Right lobe of liver (tissue), 4 donors: ENCODE data around the gene REEP5.

ENCODE experiments used
- CTCF ChIP-seq, 4 donors: fragments of 200-600 bp in 3 of 4; fragments of 450-650 bp in 1 of 4; IDR thresholded peaks; one replicate each; pipeline versions ENCODE4 v1.5.1 to v1.8.0; 2016 to 2022; ENCODE audit warnings: antibody characterized with exemption in 4 of 4, mild to moderate bottlenecking in 2 of 4
- POLR2A ChIP-seq: fragments of 450-650 bp; IDR thresholded peaks from one replicate; pipeline ENCODE4 v1.6.1; 2017; ENCODE audit warnings: antibody characterized with exemption, mild to moderate bottlenecking
- donor health status: DM: no; HTN: no; CAD: no.
- donor health status: DM: no; HTN: no; CAD: no.
- donor health status: DM: no; HTN: yes; CAD: no.

- TF ChIP-seq CTCF (IDR thresholded peaks at IDR 0.05) (no peak), POLR2A (no peak)
Measured at GRCh38 chr5:112958093-112959088, 36.4 kb upstream of the REEP5 start.
